MM.1S (cell line): ENCODE measurements around the gene CDKL2.

Experiments used
- CTCF ChIP-seq: fragments of 300-600 bp; sonication (generic); IDR thresholded peaks from 2 replicates; pipeline ENCODE4 v1.5.1; 2016; ENCODE audit warnings: antibody characterized with exemption, low read length, mixed read lengths
- EZH2 ChIP-seq: fragments of 300-600 bp; sonication (generic); optimal IDR thresholded peaks from 2 replicates; pipeline ENCODE3; 2017; ENCODE audit warnings: low read depth, mild to moderate bottlenecking, antibody characterized with exemption, low read length, mixed read lengths

GRCh38 chr4:75655562-75655961 is 25.2 kb upstream of the CDKL2 start:
- TF ChIP-seq CTCF (no peak), EZH2 (no peak)
